Karpas-422 (cell line): ENCODE data around the gene HNRNPUL1. TPM values are rescaled to one million over a fixed set of nuclear protein-coding genes. Genes with fewer than 3 reads are reported as not detected.

Experiments used
- DNase-seq: peaks from one replicate; pipeline ENCODE4 v3.0.0-alpha.2; 2015
- H2AFZ ChIP-seq: fragments of 200-600 bp; sonication (generic); 2 replicates; pipeline ENCODE4 v1.6.1; 2014; ENCODE audit warnings: antibody characterized with exemption, low read length, mixed read lengths
- H3K27ac ChIP-seq: fragments of 200-600 bp; sonication (generic); 2 replicates; pipeline ENCODE4 v1.5.1; 2014; ENCODE audit warnings: mild to moderate bottlenecking, low read length, moderate library complexity
- H3K27me3 ChIP-seq: fragments of 200-600 bp; sonication (generic); 2 replicates; pipeline ENCODE4 v1.6.1; 2014; ENCODE audit warnings: low read length, mixed read lengths
- H3K36me3 ChIP-seq: fragments of 200-600 bp; sonication (generic); 2 replicates; pipeline ENCODE4 v1.6.1; 2014; ENCODE audit warnings: low read length, mixed read lengths; ENCODE audit not compliant: insufficient read depth
- H3K4me1 ChIP-seq: fragments of 200-600 bp; sonication (generic); 2 replicates; pipeline ENCODE4 v1.6.1; 2014; ENCODE audit warnings: mild to moderate bottlenecking, low read length, mixed read lengths
- H3K4me2 ChIP-seq: fragments of 200-600 bp; sonication (generic); 2 replicates; pipeline ENCODE4 v1.6.1; 2014; ENCODE audit warnings: low read length, low read depth, mild to moderate bottlenecking; ENCODE audit not compliant: poor library complexity, severe bottlenecking
- H3K4me3 ChIP-seq: fragments of 200-600 bp; sonication (generic); 2 replicates; pipeline ENCODE4 v1.5.1; 2014; ENCODE audit warnings: mild to moderate bottlenecking, antibody characterized with exemption, low read length, mixed read lengths
- H3K79me2 ChIP-seq: fragments of 200-600 bp; sonication (generic); 2 replicates; pipeline ENCODE4 v1.6.1; 2014; ENCODE audit warnings: mild to moderate bottlenecking, low read length, mixed read lengths
- H3K9ac ChIP-seq: fragments of 200-600 bp; sonication (generic); 2 replicates; pipeline ENCODE4 v1.6.0; 2014; ENCODE audit warnings: low read length
- H3K9me2 ChIP-seq: fragments of 200-600 bp; sonication (generic), shearing (Covaris generic); replicated peaks from 2 replicates; pipeline ENCODE4 v1.6.0; 2014; ENCODE audit warnings: mild to moderate bottlenecking, low read length, moderate library complexity; ENCODE audit not compliant: insufficient read depth
- H3K9me3 ChIP-seq: fragments of 300-700, 200-600 bp; sonication (generic); 2 replicates; pipeline ENCODE4 v1.6.1; 2014; ENCODE audit warnings: low read length, mixed read lengths
- H4K20me1 ChIP-seq: fragments of 200-600 bp; sonication (generic); 2 replicates; pipeline ENCODE4 v1.6.1; 2014; ENCODE audit warnings: mild to moderate bottlenecking, antibody characterized with exemption, low read length, low read depth; ENCODE audit not compliant: insufficient read depth
- total RNA-seq: library from RNA; depleted of rRNA; stranded (reverse); fragments of >200 nt; shearing (Covaris generic); gene quantifications from 2 replicates; pipeline ENCODE4 v1.2.3, GENCODE V29; 2014; ENCODE audit warnings: low replicate concordance

Gene HNRNPUL1
- total RNA-seq, 1 experiment from 2014 or later: 99.4 TPM

DNA sequence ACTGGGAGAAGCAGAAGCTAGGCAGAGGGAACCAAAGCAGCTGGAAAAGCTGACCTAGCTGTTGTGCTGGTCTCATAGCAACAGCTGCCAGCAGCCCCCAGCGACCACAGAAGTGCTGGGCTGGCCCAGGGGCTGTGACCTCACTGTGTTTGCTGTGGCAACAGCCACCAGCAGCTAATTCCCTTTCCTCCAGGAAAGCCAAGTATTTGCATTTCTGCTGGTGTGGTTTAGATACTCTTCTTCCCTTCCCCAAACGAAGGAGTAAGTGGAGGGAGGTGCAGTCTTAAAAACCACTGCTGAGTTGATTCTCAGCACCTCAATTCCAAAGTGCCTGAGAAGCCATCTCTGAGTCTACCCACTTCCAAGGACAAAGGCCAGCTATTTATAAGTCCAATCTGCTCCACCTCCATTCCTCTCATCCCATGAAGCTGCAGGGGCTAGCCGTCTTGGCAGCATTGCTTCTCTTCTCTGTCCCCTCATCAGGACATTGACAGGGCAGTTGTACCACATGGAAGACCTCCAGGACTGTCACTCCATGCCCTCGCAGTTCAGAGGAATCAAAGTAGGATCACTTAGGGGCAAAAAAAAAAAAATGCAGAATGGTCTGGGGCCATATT is 34.3 kb downstream of the HNRNPUL1 start:
- peaks cover 38% of the 10 kb centered on the region for H3K4me1 ChIP-seq
- no peak overlapping the region for H3K4me2 ChIP-seq

DNA sequence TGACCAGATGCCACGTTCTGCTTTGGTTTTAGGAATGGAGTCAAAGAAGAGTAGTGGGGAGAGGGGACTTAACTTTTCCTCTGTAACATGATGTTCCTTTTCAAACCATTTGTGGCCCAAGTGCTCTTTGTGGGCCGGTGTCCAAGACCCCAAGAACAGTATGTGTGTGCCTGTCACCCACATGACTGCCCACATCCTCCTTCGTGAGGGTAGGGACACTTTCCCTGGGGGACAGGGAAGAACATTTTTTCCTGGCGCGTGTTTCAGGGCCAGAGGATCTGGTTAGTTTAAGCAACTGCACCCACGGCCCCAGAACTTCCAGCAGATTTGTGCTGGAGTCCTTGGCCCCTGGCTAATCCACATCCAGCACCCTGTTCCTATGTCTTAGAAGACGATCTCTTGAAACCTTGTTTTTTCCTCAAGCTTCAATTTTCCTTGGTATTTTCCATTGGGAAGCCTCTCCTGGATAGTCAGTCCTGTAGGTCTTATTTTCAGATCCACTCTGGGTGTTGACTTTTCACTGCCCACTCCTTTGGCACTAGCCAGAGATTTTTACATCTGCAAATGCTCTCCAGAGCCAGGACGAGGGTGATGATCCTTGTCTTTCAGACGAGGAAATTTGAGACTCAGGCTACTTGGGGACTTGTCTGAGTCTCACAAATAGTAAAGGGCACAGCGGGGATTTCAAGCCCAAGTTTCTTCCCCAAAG is 35.0 kb downstream of the HNRNPUL1 start:
- H3K79me2 ChIP-seq: peaks cover 30% of the 10 kb centered on the region
- no peaks in the 10 kb centered on the region for H3K9me3 ChIP-seq
- no peaks in the 10 kb centered on the region; the same call in 1 of the 2 replicates for H4K20me1 ChIP-seq
- peaks cover 55% of the 10 kb centered on the region; the same call in 1 of the 2 replicates for H3K36me3 ChIP-seq
- H3K27me3 ChIP-seq: no peaks in the 10 kb centered on the region
- DNase-seq: no peak
- H3K4me3 ChIP-seq: no peak overlapping the region
- no peaks in the 10 kb centered on the region for H3K9me2 ChIP-seq
- H3K4me1 ChIP-seq: peaks cover 38% of the 10 kb centered on the region
- peak overlapping the region; percentile 80; the same call in 1 of the 2 replicates for H3K27ac ChIP-seq
- H3K9ac ChIP-seq: no peak overlapping the region
- no peak overlapping the region for H2AFZ ChIP-seq
- H3K4me2 ChIP-seq: no peak overlapping the region

More for the DNA sequence above, 34.3 kb downstream of the HNRNPUL1 start:
- peaks cover 60% of the 10 kb centered on the region for H3K36me3 ChIP-seq
- DNase-seq: no peak
- H4K20me1 ChIP-seq: no peaks in the 10 kb centered on the region; the same call in 1 of the 2 replicates
- H2AFZ ChIP-seq: no peak overlapping the region
- peak overlapping the region; percentile 80 for H3K27ac ChIP-seq
- H3K9me3 ChIP-seq: no peaks in the 10 kb centered on the region
- H3K9ac ChIP-seq: peak overlapping the region; percentile 47; the same call in 1 of the 2 replicates
- no peak overlapping the region for H3K4me3 ChIP-seq
- no peaks in the 10 kb centered on the region for H3K27me3 ChIP-seq
- no peaks in the 10 kb centered on the region for H3K9me2 ChIP-seq
- peaks cover 30% of the 10 kb centered on the region for H3K79me2 ChIP-seq

DNA sequence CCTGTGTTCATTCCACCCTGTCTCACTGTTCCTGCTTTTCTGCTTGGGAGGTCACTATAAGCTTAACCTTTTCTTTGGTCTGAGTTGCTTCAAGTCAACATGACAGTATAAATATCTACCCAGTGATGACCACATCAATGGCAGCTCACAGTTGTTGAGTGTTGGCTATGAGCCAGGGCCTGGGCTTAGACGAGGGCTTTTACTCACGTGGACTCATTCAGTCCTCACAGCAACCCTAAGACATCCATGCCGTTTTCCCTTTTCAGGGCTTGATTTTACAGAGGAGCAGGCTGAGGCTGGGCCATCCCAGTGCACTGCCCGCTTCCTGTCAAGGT is 35.5 kb downstream of the HNRNPUL1 start:
- no peaks in the 10 kb centered on the region; the same call in 1 of the 2 replicates for H4K20me1 ChIP-seq
- H3K4me3 ChIP-seq: no peak overlapping the region
- H3K9ac ChIP-seq: no peak overlapping the region
- peaks cover 37% of the 10 kb centered on the region for H3K4me1 ChIP-seq
- no peak for DNase-seq
- H3K36me3 ChIP-seq: peaks cover 53% of the 10 kb centered on the region; the same call in 1 of the 2 replicates
- no peaks in the 10 kb centered on the region for H3K9me3 ChIP-seq
- H3K27me3 ChIP-seq: no peaks in the 10 kb centered on the region
- no peak overlapping the region for H3K27ac ChIP-seq
- no peaks in the 10 kb centered on the region for H3K9me2 ChIP-seq
- peaks cover 30% of the 10 kb centered on the region for H3K79me2 ChIP-seq
- H2AFZ ChIP-seq: no peak overlapping the region
- no peak overlapping the region for H3K4me2 ChIP-seq

DNA sequence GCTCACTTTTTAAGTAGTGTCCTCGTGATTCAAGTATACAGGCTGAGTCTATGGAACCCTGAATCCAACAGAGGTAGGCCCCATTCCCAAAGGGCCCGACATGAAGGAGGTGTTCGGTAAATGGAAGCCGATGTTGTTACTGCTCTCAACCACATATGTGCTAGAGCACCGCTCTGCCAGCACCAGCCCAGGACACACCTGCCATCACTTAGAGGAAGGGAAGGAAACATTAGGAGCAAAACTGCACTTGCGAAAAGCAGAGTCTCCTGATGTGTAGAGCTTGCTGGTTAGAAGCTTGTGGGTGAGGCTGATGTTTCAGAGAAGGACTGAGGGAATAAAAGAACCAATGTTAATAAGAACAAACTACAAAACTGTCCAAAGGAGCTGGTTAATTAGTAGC is 36.4 kb downstream of the HNRNPUL1 start:
- no peak for DNase-seq
- Histone ChIP-seq H3K27ac (no peak overlapping the region), H2AFZ (no peak overlapping the region), H3K9ac (no peak overlapping the region), H3K4me1 (peaks cover 29% of the 10 kb centered on the region), H3K79me2 (peaks cover 30% of the 10 kb centered on the region), H3K27me3 (no peaks in the 10 kb centered on the region), H3K4me3 (no peak overlapping the region), H3K4me2 (no peak overlapping the region), H3K9me2 (no peaks in the 10 kb centered on the region), H3K9me3 (no peaks in the 10 kb centered on the region), H3K36me3 (peaks cover 45% of the 10 kb centered on the region; the same call in 1 of the 2 replicates), H4K20me1 (no peaks in the 10 kb centered on the region; the same call in 1 of the 2 replicates)

DNA sequence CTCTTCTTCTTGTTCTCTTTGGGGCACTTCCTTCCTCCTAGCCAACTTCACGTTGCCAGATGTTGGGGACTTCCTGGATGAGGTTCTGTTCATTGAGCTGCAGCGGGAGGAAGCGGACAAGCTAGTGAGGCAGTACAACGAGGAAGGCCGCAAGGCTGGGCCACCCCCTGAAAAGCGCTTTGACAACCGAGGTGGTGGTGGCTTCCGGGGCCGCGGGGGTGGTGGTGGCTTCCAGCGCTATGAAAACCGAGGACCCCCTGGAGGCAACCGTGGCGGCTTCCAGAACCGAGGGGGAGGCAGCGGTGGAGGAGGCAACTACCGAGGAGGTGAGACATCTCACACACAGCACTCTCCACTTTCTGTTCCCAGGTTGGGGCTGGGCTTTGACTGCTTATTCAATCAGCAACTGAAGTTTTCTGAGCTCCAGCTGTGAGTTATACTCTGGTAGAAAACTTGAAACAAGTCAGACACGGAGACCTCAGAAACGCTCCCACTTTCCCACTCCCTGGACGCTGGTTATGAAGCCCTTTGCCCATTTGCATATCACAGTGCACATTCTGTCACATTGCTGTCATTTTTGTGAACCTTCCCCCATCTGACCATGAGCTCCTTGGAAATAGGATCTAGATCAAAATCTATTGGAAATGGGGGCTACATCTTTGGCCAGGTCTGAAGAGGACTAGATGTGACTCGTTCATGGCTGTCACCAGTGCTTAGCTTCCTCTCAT is 38.6 kb downstream of the HNRNPUL1 start:
- no peak overlapping the region for H3K4me2 ChIP-seq

DNA sequence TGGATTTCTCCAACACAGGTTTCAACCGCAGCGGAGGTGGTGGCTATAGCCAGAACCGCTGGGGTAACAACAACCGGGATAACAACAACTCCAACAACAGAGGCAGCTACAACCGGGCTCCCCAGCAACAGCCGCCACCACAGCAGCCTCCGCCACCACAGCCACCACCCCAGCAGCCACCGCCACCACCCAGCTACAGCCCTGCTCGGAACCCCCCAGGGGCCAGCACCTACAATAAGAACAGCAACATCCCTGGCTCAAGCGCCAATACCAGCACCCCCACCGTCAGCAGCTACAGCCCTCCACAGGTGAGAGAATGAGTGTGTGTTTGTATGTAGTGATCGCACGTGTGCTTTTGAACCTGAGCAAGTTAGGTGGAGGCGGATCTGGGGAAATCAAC is 39.8 kb downstream of the HNRNPUL1 start:
- Histone ChIP-seq H4K20me1 (no peaks in the 10 kb centered on the region; the same call in 1 of the 2 replicates), H3K4me1 (peaks cover 14% of the 10 kb centered on the region), H3K4me2 (no peak overlapping the region), H3K9me3 (no peaks in the 10 kb centered on the region), H3K79me2 (peaks cover 12% of the 10 kb centered on the region; the same call in 1 of the 2 replicates), H2AFZ (no peak overlapping the region), H3K9me2 (no peaks in the 10 kb centered on the region), H3K27me3 (no peaks in the 10 kb centered on the region), H3K36me3 (peaks cover 37% of the 10 kb centered on the region; the same call in 1 of the 2 replicates), H3K9ac (no peak overlapping the region), H3K4me3 (no peak overlapping the region), H3K27ac (no peak overlapping the region)
- DNase-seq: no peak

More for the DNA sequence above, 38.6 kb downstream of the HNRNPUL1 start:
- H2AFZ ChIP-seq: no peak overlapping the region
- DNase-seq: no peak
- no peaks in the 10 kb centered on the region for H3K9me2 ChIP-seq
- H3K79me2 ChIP-seq: peaks cover 21% of the 10 kb centered on the region
- H4K20me1 ChIP-seq: no peaks in the 10 kb centered on the region; the same call in 1 of the 2 replicates
- no peaks in the 10 kb centered on the region for H3K9me3 ChIP-seq
- no peak overlapping the region for H3K9ac ChIP-seq
- H3K27me3 ChIP-seq: no peaks in the 10 kb centered on the region
- no peak overlapping the region for H3K4me3 ChIP-seq
- peaks cover 49% of the 10 kb centered on the region; the same call in 1 of the 2 replicates for H3K36me3 ChIP-seq
- H3K27ac ChIP-seq: no peak overlapping the region
- H3K4me1 ChIP-seq: peaks cover 9% of the 10 kb centered on the region

DNA sequence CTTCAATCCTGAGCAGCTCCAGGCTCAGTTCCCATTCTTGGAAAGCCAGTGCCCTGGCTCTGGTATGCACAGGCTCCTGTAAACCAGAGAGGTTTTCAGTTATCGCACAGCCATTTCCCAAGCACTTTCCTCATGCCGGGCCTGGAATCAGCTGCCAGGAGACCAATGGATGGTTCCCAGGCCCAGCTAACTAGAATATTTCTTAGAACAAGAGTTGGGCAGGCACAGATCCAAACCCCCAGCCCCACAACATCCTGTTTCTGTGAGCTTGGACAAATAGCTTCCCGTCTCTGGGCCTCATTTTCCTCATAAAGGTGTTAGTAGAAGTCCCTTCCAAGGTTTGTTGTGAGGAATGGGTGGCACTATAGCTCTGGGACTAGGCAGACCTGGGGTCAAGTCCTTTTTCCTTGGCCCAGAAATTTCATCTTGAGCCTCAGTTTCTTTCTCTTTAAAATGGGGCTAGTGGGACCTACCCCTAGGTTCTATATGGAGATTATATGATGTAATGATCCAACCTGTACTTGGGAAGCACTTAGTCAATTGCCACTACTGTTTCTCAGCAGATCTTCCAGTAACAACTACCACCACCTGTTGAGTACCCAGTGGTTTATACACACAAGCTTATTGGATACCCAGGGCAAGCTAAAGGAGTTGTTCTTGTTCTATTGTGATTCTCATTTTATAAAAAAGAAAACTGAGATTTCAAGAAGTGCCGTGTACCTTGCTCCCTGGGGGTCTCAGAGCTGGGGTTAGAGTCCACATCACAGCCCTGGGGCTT is 40.7 kb downstream of the HNRNPUL1 start:
- Histone ChIP-seq H3K79me2 (peaks cover 3% of the 10 kb centered on the region; the same call in 1 of the 2 replicates), H3K9me2 (no peaks in the 10 kb centered on the region), H3K4me1 (peaks cover 22% of the 10 kb centered on the region), H4K20me1 (no peaks in the 10 kb centered on the region; the same call in 1 of the 2 replicates), H3K36me3 (peaks cover 28% of the 10 kb centered on the region; the same call in 1 of the 2 replicates), H3K9me3 (no peaks in the 10 kb centered on the region), H3K4me3 (no peak overlapping the region), H2AFZ (no peak overlapping the region), H3K4me2 (no peak overlapping the region), H3K27ac (no peak overlapping the region), H3K9ac (no peak overlapping the region), H3K27me3 (no peaks in the 10 kb centered on the region)
- peak; percentile 39 for DNase-seq
